ENCODE data around the gene PTOV1.
A peak's percentile ranks its signal among the peaks of the same experiment; 100 is the strongest.

Gene PTOV1

GRCh38 chr19:49861107-49861506 is 10.1 kb downstream of the PTOV1 start:
- no peak for DNase-seq

GRCh38 chr19:49861541-49862378 is 10.8 kb downstream of the PTOV1 start:
- DNase-seq, result no peak

GRCh38 chr19:49862391-49863253 is 11.7 kb downstream of the PTOV1 start:
- no peak for DNase-seq

- no peak for DNase-seq
Measured at GRCh38 chr19:49863254-49863934, 12.4 kb downstream of the PTOV1 start.

- DNase-seq, result no peak
Measured at GRCh38 chr19:49863935-49864320, 13.0 kb downstream of the PTOV1 start.

GRCh38 chr19:49864890-49865289 is 13.9 kb downstream of the PTOV1 start:
- no peak for DNase-seq

GRCh38 chr19:49866933-49867782 is 16.2 kb downstream of the PTOV1 start, which contains the start of gene PNKP:
TSS of gene PNKP (minus strand) at chr19:49867576. CDS start at chr19:49867204, 372 bp downstream.
- DNase-seq, result peak; percentile 96

- DNase-seq, result no peak
Measured at GRCh38 chr19:49869009-49869483, 18.1 kb downstream of the PTOV1 start.

- peak; percentile 99 to 100 for DNase-seq
Measured at GRCh38 chr19:49869484-49870308, 18.7 kb downstream of the PTOV1 start.

- no peak for DNase-seq
Measured at GRCh38 chr19:49870309-49870901, 19.4 kb downstream of the PTOV1 start.

GRCh38 chr19:49871349-49871985 is 20.5 kb downstream of the PTOV1 start:
- no peak for DNase-seq

GRCh38 chr19:49872245-49873128 is 21.5 kb downstream of the PTOV1 start:
- no peak for DNase-seq

- DNase-seq, result no peak
Measured at GRCh38 chr19:49873129-49873521, 22.2 kb downstream of the PTOV1 start.

- no peak for DNase-seq
Measured at GRCh38 chr19:49873834-49874233, 22.9 kb downstream of the PTOV1 start.

- DNase-seq, result no peak
Measured at GRCh38 chr19:49874503-49875157, 23.7 kb downstream of the PTOV1 start.

- no peak for DNase-seq
Measured at GRCh38 chr19:49875177-49875576, 24.2 kb downstream of the PTOV1 start.

GRCh38 chr19:49875857-49876421 is 25.0 kb downstream of the PTOV1 start:
- peak; percentile 21 to 77 for DNase-seq

- DNase-seq, result peak; percentile 99
Measured at GRCh38 chr19:49876422-49877019, 25.6 kb downstream of the PTOV1 start.

All from NCI-H446 (cell line).